ENCODE measurements around the gene AVEN. TPM values are rescaled to one million over a fixed set of nuclear protein-coding genes. Genes with fewer than 3 reads are reported as not detected.

The AVEN gene
- total and polyA plus RNA-seq, 2 of the 8 experiments (the other 6 are each of a cell fraction or from before 2014, with no cell fraction given) = 5.5 to 17.0 TPM

GRCh38 chr15:34011481-34011880 lies 27.5 kb downstream of the AVEN start:
- Histone ChIP-seq H4K8ac (ENCODE audit: extremely low read depth, insufficient read depth, low read length) (no peak overlapping the region), H3K4ac (replicated peaks; ENCODE audit: insufficient read length, low read depth, low read length) (no peak overlapping the region), H2AFZ (ENCODE audit: low read length) (no peak overlapping the region), H4K20me1 (replicated peaks in 1 of 2; ENCODE audit: control insufficient read depth in 1 of 2, insufficient read depth in 2 of 2, low read length in 2 of 2) (no peaks in the 10 kb centered on the region), H4K91ac (replicated peaks; ENCODE audit: insufficient read length, low read length) (no peak overlapping the region), H3K36me3 (ENCODE audit: control insufficient read depth in 2 of 4, insufficient read depth in 4 of 4, low read length in 3 of 4) (no peaks in the 10 kb centered on the region), H2BK20ac (ENCODE audit: low read length) (no peak overlapping the region), H3K9me3 (ENCODE audit: insufficient read depth in 2 of 2, low read depth in 1 of 2, low read length in 1 of 2) (no peaks in the 10 kb centered on the region), H3K79me2 (ENCODE audit: control insufficient read depth in 1 of 2, insufficient read depth in 2 of 2, low read length in 2 of 2) (0 out of 4 replicates have a peak, but pooled peaks cover 0 to 3% of the 10 kb centered on the region in 2 experiments), H2BK5ac (ENCODE audit: low read depth, low read length) (no peak overlapping the region), H3K27ac (ENCODE audit: low read depth, low read length) (no peak overlapping the region), H2BK12ac (ENCODE audit: low read depth, low read length) (no peak overlapping the region), H2AK5ac (ENCODE audit: low read depth, low read length) (no peak overlapping the region), H3K14ac (ENCODE audit: insufficient read length) (no peak overlapping the region), H3K18ac (ENCODE audit: extremely low read depth, low read length) (no peak overlapping the region), H3K4me3 (ENCODE audit: extremely low read depth in 1 of 4, insufficient read depth in 2 of 4, low read depth in 3 of 4, low read length in 4 of 4) (no peak overlapping the region), H4K5ac (ENCODE audit: insufficient read length, low read depth, low read length) (no peak overlapping the region), H3K23ac (ENCODE audit: insufficient read length) (no peak overlapping the region), H3K79me1 (ENCODE audit: low read depth, low read length) (no peaks in the 10 kb centered on the region), H3K9ac (replicated peaks in 1 of 4; ENCODE audit: extremely low read depth in 1 of 4, low read depth in 3 of 4, low read length in 3 of 4) (no peak overlapping the region), H3K4me2 (ENCODE audit: insufficient read depth in 1 of 2, low read depth in 2 of 2, low read length in 2 of 2) (no peak overlapping the region; a peak in 1 of 4 replicates), H3K23me2 (ENCODE audit: low read depth, low read length) (no peaks in the 10 kb centered on the region), H3K27me3 (replicated peaks in 1 of 4; ENCODE audit: control insufficient read depth in 3 of 4, extremely low read depth in 1 of 4, insufficient read depth in 3 of 4, low read length in 3 of 4) (no peaks in the 10 kb centered on the region), H3K4me1 (replicated peaks in 1 of 4; ENCODE audit: control insufficient read depth in 3 of 4, insufficient read depth in 4 of 4, low read length in 3 of 4) (0 out of 7 replicates have a peak, but pooled peaks cover 0 to 2% (median 0%) of the 10 kb centered on the region in 4 experiments), H2BK15ac (ENCODE audit: low read length) (no peak overlapping the region), H2BK120ac (replicated peaks; ENCODE audit: low read depth, low read length) (no peak overlapping the region), H3K56ac (replicated peaks; ENCODE audit: insufficient read length, low read depth, low read length) (no peak overlapping the region)
- WGBS, 2 experiments (ENCODE audit: extremely low coverage in 1 of 2, insufficient coverage in 1 of 2, insufficient read length in 1 of 2, insufficient replicate concordance in 2 of 2, low coverage in 1 of 2, low lambda C conversion rate in 2 of 2, missing lambda C conversion rate in 1 of 2) = 77% methylated on average over 2 of the region's 2 CpGs; no CpG with 5 or more reads in 1 of the 2 experiments
- POLR2A ChIA-PET (ENCODE audit: partially characterized antibody) = no interaction called here
- FAIRE-seq = no peak
- no peak for DNase-seq (ENCODE audit: low read depth in 1 of 2, low spot score in 2 of 2)
- CTCF ChIA-PET (ENCODE audit: partially characterized antibody) = no interaction called here
- no peak for TF ChIP-seq KDM1A (IDR thresholded peaks at IDR 0.05; ENCODE audit: borderline replicate concordance, low read length)
- TF ChIP-seq JUN (IDR thresholded peaks at IDR 0.05; ENCODE audit: low read depth, low read length) = no peak
- no peak for TF ChIP-seq TEAD4 (IDR thresholded peaks at IDR 0.05; ENCODE audit: low read depth, low read length)
- no peak for TF ChIP-seq HDAC6 (IDR thresholded peaks at IDR 0.05; ENCODE audit: low read depth, low read length)
- no peak for TF ChIP-seq MAX (IDR thresholded peaks at IDR 0.05)
- no peak for TF ChIP-seq EZH2 (IDR thresholded peaks at IDR 0.05; ENCODE audit: low read depth, low read length, severe bottlenecking)
- no peak for TF ChIP-seq CEBPB (IDR thresholded peaks at IDR 0.05; ENCODE audit: low read depth, low read length)
- no peak for TF ChIP-seq FOSL1 (IDR thresholded peaks at IDR 0.05; ENCODE audit: insufficient read depth, low read depth, low read length)

All from H1 (cell line).